ENCODE measurements around the gene ANKMY1. TPM values are rescaled to one million over a fixed set of nuclear protein-coding genes. Genes with fewer than 3 reads are reported as not detected.

The ANKMY1 gene
- total RNA-seq, 4 donors from 2014 or later: 7.0 to 12.0 (median 8.9) TPM

GRCh38 chr2:240595381-240596079 lies 37.7 kb upstream of the ANKMY1 start:
- no peaks in the 10 kb centered on the region for H3K9me3 ChIP-seq
- no peak for ATAC-seq
- peak overlapping the region in 2 of 4 donors; percentile 16 to 53 for H3K27ac ChIP-seq
- peaks cover 0 to 47% (median 0%) of the 10 kb centered on the region in 3 donors for H3K4me1 ChIP-seq
- peaks cover 0 to 98% of the 10 kb centered on the region in 2 donors for H3K36me3 ChIP-seq
- H3K4me3 ChIP-seq: no peak overlapping the region
- WGBS, 2 donors (ENCODE audit: low coverage in 1 of 2): 86% methylated on average over 1 of the region's 18 CpGs; no CpG with 5 or more reads in 1 of the 2 donors
- H3K27me3 ChIP-seq: no peaks in the 10 kb centered on the region
- peak in 2 of 4 experiments; percentile 12 to 15 for TF ChIP-seq CTCF (IDR thresholded peaks at IDR 0.05)
- TF ChIP-seq POLR2AphosphoS5 (IDR thresholded peaks at IDR 0.05): no peak

GRCh38 chr2:240594511-240595380 lies 37.0 kb upstream of the ANKMY1 start:
- peak overlapping the region in 1 of 4 donors; percentile 53 for H3K27ac ChIP-seq
- WGBS, 2 donors (ENCODE audit: low coverage in 1 of 2): 60% methylated on average over 2 of the region's 34 CpGs; no CpG with 5 or more reads in 1 of the 2 donors
- ATAC-seq: no peak
- no peak overlapping the region for H3K4me3 ChIP-seq
- TF ChIP-seq EP300 (IDR thresholded peaks at IDR 0.05) (no peak), CTCF (IDR thresholded peaks at IDR 0.05) (no peak), POLR2AphosphoS5 (IDR thresholded peaks at IDR 0.05) (no peak), POLR2A (IDR thresholded peaks at IDR 0.05) (no peak)
- no peaks in the 10 kb centered on the region for H3K9me3 ChIP-seq
- H3K4me1 ChIP-seq: peaks cover 0 to 47% (median 0%) of the 10 kb centered on the region in 3 donors
- H3K36me3 ChIP-seq: peaks cover 0 to 98% of the 10 kb centered on the region in 2 donors
- no peaks in the 10 kb centered on the region for H3K27me3 ChIP-seq

GRCh38 chr2:240593703-240594451 lies 36.1 kb upstream of the ANKMY1 start:
- TF ChIP-seq EP300 (IDR thresholded peaks at IDR 0.05) (no peak), POLR2AphosphoS5 (IDR thresholded peaks at IDR 0.05) (no peak), POLR2A (IDR thresholded peaks at IDR 0.05) (no peak), CTCF (IDR thresholded peaks at IDR 0.05) (no peak)
- no peak overlapping the region for H3K27ac ChIP-seq
- peaks cover 0 to 95% of the 10 kb centered on the region in 2 donors for H3K36me3 ChIP-seq
- H3K27me3 ChIP-seq: no peaks in the 10 kb centered on the region
- H3K9me3 ChIP-seq: no peaks in the 10 kb centered on the region
- no CpG with 5 or more reads among the region's 19 CpGs for WGBS, 2 donors (ENCODE audit: low coverage in 1 of 2)
- ATAC-seq: no peak
- H3K4me3 ChIP-seq: no peak overlapping the region
- peaks cover 0 to 53% (median 0%) of the 10 kb centered on the region in 3 donors for H3K4me1 ChIP-seq

GRCh38 chr2:240593026-240593702 lies 35.4 kb upstream of the ANKMY1 start:
- H3K9me3 ChIP-seq: no peaks in the 10 kb centered on the region
- H3K36me3 ChIP-seq: peaks cover 0 to 88% of the 10 kb centered on the region in 2 donors
- H3K27ac ChIP-seq: no peak overlapping the region
- H3K27me3 ChIP-seq: no peaks in the 10 kb centered on the region
- WGBS, 2 donors (ENCODE audit: low coverage in 1 of 2): 73 to 88% methylated on average over 3 to 8 of the region's 20 CpGs
- TF ChIP-seq CTCF (IDR thresholded peaks at IDR 0.05) (no peak), EP300 (IDR thresholded peaks at IDR 0.05) (no peak), POLR2A (IDR thresholded peaks at IDR 0.05) (no peak), POLR2AphosphoS5 (IDR thresholded peaks at IDR 0.05) (no peak)
- no peak overlapping the region for H3K4me3 ChIP-seq
- peaks cover 0 to 60% (median 4%) of the 10 kb centered on the region in 3 donors for H3K4me1 ChIP-seq
- ATAC-seq: no peak
